Astrocyte (in vitro differentiated cells and primary cell): ENCODE data around the gene MARCKS.

Source experiments
- EZH2 ChIP-seq: IDR thresholded peaks from 2 replicates; pipeline ENCODE4 v1.6.1; 2012; ENCODE audit warnings: mild to moderate bottlenecking, low read length, inconsistent platforms; ENCODE audit not compliant: insufficient read depth
- TF ChIP-seq, protein P1 (sequence below): IDR thresholded peaks from 2 replicates; pipeline ENCODE4 v1.5.1; 2011; ENCODE audit warnings: low read depth, mild to moderate bottlenecking, inconsistent platforms, low read length, moderate library complexity; ENCODE audit not compliant: insufficient read depth

DNA sequence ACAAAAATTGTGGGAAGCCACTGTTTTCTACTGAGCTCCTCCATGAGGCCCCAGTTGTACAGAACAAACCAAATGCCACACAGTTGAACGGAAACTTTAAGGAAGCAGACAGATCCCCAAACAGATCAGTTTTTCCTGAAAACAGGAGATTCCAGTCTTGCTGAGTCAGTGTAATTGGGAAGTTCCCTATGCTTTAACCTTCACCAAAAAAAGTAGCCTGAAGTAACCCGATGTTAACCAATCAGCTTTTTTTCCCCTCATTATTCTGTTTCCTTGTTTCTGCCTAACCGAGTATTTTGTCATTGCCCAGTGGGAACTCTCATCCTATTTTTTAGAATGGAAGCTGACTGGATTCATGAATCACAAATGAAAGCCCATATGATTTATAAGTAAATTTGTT is 36.7 kb downstream of the MARCKS start:
- TF ChIP-seq, protein P1, sequence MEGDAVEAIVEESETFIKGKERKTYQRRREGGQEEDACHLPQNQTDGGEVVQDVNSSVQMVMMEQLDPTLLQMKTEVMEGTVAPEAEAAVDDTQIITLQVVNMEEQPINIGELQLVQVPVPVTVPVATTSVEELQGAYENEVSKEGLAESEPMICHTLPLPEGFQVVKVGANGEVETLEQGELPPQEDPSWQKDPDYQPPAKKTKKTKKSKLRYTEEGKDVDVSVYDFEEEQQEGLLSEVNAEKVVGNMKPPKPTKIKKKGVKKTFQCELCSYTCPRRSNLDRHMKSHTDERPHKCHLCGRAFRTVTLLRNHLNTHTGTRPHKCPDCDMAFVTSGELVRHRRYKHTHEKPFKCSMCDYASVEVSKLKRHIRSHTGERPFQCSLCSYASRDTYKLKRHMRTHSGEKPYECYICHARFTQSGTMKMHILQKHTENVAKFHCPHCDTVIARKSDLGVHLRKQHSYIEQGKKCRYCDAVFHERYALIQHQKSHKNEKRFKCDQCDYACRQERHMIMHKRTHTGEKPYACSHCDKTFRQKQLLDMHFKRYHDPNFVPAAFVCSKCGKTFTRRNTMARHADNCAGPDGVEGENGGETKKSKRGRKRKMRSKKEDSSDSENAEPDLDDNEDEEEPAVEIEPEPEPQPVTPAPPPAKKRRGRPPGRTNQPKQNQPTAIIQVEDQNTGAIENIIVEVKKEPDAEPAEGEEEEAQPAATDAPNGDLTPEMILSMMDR, result no peak
- TF ChIP-seq EZH2, result no peak
